NK-92 (cell line): ENCODE measurements around the gene MRPL34.

ENCODE experiments used
- DNase-seq: peaks from one replicate; lab custom pipeline; 2025; ENCODE audit not compliant: unreplicated experiment; lab: John Stamatoyannopoulos, UW

The MRPL34 gene

GRCh38 chr19:17340302-17340870 is 34.7 kb downstream of the MRPL34 start:
- no peak for DNase-seq

- no peak for DNase-seq
Observed at GRCh38 chr19:17340871-17341357, 35.2 kb downstream of the MRPL34 start.

- DNase-seq = no peak
Observed at GRCh38 chr19:17341386-17341785, 35.7 kb downstream of the MRPL34 start.

DNA sequence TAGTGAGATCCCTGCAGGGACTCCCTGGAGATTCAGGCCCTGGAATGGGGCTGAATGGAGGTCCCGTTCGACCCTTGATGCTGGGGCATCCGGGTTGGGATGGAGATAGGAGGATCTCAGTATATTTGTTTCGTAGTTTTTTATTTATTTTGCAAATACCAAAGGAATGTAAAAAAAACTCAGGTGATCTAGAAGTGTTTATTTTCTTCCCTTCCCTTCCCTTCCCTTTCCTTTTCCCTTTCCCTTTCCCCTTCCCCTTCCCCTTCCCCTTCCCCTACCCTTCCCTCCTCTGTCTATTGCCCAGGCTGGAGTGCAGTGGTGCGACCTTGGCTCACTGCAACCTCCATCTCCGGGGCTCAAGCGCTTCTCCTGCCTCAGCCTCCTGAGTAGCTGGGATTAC is 36.2 kb downstream of the MRPL34 start:
- no peak for DNase-seq

- no peak for DNase-seq
Observed at GRCh38 chr19:17346109-17346671, 40.5 kb downstream of the MRPL34 start.

GRCh38 chr19:17347361-17347760 is 41.7 kb downstream of the MRPL34 start:
- DNase-seq = no peak

DNA sequence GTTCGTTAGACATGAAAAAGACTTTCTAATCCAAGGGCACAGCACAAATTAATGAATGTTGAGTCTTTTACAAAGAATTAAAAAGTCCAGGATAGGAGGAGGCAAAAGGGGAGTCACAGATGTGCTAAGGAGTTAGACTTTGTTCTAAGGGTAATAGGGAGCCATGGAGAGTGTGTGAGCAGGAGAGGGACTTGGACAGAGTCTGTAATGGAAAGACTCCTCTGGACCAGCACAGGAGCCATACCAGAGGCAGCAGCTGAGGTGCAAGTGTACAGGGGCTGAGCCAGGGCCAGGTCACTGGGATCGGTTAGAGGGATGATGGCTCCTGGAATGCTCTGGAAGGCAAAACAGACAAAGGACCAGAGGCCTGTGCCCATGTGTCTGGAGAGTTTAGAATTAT is 42.2 kb downstream of the MRPL34 start:
- no peak for DNase-seq

DNA sequence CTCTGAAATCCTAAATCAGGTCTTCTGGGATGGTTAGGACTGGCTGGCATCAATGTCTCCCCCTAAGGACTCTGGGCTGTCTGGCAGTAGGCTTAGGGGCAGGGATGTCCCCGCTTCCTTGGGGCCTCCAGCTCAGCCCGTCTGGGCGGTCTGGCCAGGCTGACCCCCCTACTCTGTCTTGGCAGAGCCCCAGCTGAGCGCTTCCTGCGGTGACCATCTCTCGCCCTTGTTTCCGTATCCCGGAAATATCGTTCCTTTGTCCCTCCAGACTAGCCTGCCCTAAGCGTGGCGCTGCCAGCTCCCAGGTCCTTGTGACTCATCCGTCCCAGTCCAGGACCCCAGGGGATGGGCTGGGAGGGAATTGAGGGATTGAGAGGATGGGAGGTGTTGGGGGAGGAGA is 43.0 kb downstream of the MRPL34 start:
- DNase-seq = no peak

GRCh38 chr19:17351815-17352435 is 46.3 kb downstream of the MRPL34 start:
- DNase-seq = no peak

DNA sequence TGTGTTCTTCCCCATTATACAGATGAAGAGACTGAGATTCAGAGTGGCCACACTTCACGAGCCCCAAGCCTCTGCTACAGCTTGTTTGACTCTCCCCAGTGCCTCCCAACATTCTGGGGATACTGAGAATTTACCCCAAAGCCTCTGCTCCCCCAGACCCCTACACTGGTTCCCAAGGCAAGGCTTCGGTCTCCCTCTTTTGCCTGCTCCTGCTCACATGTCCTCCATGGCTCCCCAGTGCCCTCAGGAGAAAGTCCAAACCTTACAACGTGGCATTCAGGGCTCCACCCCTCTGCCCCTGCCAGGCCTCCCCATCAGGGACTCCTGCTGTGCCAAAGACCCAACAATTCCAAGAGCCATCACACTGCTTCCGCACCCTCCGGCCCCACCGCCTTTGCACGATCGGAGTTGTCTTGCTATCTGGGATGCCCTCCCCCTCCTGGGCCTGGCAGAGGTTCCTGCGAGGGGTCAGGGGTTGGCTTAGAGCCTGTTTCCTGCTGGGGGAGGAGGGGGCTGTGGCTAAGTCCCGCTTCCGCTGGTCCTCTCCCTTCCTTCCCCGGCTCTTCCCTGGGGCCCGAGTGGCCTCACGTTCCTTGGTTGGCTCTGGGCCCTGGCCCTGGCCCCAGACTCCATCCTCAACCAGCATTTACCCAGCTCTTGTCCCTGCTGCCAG is 47.1 kb downstream of the MRPL34 start:
- no peak for DNase-seq

GRCh38 chr19:17353386-17353785 is 47.7 kb downstream of the MRPL34 start:
- no peak for DNase-seq
